Erythroblast (primary cell): ENCODE measurements around the gene PLPP3.

Experiments
- DNase-seq, 2 experiments: peaks; one replicate each; lab custom pipeline; 2025; lab: John Stamatoyannopoulos, UW
- GATA1 ChIP-seq: IDR thresholded peaks from 2 replicates; pipeline ENCODE4 v1.6.1; 2011; ENCODE audit warnings: low read depth, mild to moderate bottlenecking, control low read depth, low read length, moderate library complexity
- POLR2A ChIP-seq: IDR thresholded peaks from 2 replicates; pipeline ENCODE4 v1.6.1; 2011; ENCODE audit warnings: mild to moderate bottlenecking, low read length

PLPP3 gene

DNA sequence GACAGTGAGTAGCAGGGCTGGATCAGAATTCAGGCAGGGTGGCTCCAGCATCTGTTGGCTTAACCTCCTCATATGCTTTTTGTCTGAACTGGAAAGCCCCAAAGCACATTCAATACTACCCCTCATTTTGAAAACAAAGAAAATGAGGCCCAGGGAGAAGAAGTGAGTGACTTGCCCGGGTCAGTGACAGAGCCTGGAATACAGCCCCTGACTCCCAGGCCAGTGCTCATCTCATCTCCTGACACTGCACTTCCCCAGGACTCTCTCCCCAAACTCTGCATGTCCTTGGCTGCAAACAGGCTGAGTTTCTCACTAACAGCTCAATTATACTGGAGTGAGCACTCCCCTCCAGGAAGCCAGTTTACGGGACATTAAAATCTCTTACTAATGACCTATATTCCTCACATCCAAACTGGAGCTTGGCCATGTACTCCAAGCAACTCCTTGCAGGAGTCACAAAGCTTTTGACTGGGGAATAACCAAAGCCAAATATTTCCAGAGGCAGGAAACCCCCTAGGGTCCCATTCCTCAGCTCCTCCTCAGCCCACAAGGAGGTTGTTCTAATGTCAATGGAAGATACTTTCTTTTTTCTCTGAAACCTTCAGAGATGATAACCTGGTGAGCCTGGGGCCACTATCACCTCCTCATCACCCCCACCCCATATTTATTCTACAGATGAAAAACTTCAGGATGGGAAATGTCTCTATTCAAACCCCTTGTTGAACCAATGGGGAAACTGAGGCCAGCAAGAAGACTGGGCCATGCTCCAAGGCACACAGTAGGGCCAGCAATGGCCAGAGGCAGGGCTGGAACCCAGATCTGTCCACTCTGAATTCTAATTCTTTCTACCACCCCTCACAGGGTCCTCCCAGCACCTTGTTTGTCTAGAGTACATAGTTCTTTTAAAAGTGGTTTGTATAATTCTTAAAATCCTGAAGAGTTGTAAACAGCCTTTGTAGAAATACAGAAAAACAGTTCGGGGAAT is 127.0 kb downstream of the PLPP3 start:
- TF ChIP-seq GATA1, result no peak
- no peak for TF ChIP-seq POLR2A
- no peak for DNase-seq

DNA sequence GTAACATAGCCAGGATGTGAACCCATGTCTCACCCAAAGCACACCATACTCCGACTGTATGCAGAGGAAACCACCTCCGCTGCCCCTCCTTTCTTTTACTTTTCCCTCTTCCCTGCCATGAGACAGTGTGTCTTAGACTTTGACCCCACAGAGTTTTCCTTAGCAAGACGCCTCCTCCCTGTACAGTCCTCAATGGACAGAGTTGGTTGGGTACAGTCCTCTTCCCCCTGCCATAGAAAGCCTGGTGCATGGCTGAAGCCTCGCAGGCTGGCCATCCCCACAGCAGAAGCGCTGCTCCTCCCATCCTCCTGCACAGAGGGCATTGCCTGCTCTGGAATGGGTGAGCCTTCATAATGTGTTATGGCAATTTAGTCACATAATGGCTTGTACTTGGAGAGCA is 127.9 kb downstream of the PLPP3 start:
- DNase-seq, result no peak
- TF ChIP-seq GATA1 (no peak), POLR2A (no peak)

DNA sequence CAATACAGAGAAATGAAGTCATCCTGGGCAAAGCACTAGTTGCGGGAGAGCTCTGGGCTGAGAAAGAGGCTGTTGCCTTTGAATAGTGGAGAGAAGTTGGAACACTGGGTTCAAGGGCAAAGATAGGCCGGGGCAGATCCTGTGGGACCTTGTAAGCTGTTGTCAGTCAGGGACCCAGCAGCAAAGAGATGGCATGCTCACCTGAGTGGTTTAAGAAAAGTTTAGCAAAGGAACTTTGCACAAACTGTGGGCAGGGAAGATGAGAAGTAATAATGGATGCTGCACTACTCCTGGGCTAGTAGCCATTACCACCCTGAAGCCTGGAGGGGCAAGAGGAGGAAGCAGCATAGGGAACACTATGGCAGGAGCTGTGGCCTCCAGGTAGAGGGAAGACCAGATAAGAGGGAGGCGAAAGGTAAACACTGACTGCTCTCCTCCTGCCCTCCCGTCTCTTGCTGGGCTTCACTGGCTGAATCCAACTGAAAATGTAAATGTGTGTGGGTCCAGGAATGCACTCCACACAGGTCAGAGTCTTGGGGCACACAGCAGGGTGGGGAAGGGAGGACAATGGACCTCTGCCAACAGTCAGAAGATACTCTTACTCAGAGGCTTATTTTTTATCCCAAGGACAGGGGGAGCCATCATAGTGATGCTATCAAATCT is 129.2 kb downstream of the PLPP3 start:
- TF ChIP-seq GATA1 (no peak), POLR2A (no peak)
- no peak for DNase-seq

DNA sequence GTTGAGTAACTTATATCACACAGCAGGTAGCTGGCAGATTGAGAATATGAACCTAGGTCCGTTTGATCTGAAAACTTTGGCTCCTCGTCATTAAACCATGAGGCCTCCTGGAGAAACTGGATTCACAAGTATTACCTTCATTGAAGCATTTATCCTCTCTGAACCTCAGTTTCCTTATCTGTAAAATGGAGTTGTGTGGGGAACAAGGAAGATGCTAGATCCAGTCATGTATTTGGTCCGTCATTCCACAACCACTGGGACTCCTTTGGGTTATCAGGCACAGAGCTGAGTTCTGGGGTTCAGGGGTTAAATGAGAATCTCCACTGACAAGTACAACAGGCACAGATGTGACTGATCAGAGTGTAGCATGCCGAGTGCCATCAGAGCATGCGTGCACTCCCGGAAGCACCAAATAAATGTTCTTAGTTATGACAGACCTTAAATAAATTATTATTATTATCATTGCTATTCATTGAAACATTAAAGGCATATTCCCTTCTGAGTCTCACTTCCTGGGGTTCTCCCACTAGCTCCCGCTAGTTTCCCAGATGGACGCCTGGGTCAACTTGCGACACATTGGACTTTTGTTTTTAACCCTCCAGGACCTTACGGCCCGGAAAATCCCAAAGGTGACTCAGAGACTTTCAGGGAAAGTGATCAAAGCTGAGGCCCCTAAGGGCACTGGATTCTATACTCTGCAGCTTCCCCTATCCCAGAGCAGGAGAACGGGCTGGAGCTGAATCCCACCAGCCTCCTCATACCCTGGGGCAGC is 130.6 kb downstream of the PLPP3 start:
- TF ChIP-seq POLR2A, result no peak
- no peak for TF ChIP-seq GATA1
- no peak for DNase-seq

DNA sequence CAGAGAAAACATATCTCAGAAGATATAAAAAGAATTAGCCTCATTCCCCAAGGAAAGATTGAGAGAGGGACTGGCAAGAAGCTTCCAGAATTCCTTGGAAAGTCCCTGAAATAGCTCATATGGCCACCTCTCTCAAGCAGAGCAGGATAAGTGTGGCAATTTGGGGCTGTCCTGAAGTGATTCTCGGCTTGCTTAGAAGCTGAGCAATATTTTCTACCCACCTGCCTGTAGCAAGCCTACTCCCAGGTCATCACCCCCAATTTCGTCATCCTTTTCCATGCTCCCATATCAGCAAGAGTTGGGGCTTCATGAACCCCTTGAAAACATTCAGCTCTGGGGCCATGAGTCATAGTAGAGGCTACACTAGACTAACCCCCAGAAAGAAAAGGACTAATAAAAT is 131.5 kb downstream of the PLPP3 start:
- TF ChIP-seq POLR2A, result no peak
- TF ChIP-seq GATA1, result no peak
- no peak for DNase-seq

DNA sequence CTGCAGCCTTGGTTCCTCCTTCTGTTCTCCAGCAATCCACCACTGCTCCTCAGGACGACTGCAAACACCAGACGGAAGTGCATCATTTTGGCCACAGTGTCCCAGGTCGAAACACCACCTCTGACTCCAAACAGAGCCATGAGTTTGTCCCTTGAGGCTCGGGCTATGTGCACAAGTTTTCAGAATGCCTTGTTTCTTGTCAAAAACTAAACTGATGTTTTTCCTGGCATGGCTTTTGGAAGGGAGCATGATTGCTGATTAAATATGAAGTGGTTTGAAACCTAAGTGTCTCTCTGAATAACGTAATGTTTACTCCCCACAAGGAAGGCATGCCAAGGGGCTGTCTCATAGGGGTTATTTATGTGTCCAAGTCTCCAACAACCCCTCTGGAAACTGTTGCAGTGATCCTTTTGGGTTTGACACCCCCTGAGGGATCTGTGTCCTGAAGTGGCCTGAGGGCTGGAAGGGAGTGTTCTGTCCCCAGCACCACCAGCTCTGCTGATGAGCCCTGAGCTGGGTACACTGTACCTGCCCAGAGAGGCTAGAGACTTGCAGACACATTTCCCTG is 132.7 kb downstream of the PLPP3 start:
- no peak for DNase-seq
- TF ChIP-seq POLR2A (no peak), GATA1 (no peak)

DNA sequence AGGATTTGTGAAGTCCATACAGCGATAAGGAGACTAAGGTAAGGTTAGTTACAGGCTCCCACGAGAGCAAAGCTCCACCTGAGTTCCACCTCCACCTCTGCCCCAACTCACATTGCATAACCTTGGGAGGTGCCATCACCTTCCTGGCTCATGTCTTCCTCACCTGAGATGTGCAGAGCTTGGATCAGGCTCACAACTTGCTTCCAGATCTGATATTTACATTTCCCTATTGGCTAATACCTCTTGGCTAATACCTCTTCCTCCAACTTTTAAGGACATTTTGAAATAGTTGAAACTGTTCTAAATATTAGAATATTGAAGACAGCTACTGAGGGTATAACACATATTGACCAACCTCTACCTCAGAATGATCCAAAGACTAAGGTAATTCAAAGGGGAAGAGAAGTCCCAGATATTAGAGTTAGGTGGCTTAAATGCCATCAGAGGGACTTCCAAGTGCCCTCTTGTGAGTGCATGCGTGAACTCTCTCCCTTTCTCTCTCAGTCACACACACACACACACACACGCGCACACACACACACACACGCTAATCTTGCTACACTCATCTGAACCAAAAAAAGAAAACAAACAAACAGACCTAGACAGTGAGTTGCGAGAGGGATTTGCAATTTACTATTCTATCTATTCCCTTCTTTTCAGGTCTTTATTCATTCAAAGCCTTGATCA is 134.3 kb downstream of the PLPP3 start:
- DNase-seq, result no peak
- TF ChIP-seq POLR2A (no peak), GATA1 (no peak)
